ENCODE results near the gene TUT7.
"Not testable (repeated sequence)": the region's sequence is repeated elsewhere in the genome, so short reads cannot be mapped to it uniquely, and the experiment has no call there.

TUT7 gene

GRCh38 chr9:86301686-86302085 lies 52.5 kb downstream of the TUT7 start:
- peak overlapping the region; percentile 64 for H3K27ac Mint-ChIP-seq
- peaks cover 15% of the 10 kb centered on the region for H3K36me3 Mint-ChIP-seq
- H3K4me3 Mint-ChIP-seq, result no peak overlapping the region

GRCh38 chr9:86300701-86301100 lies 53.5 kb downstream of the TUT7 start:
- Mint-ChIP-seq H3K36me3 (peaks cover 11% of the 10 kb centered on the region), H3K27ac (peak overlapping the region; percentile 66), H3K4me1 (ENCODE audit: low read depth) (peaks cover 27% of the 10 kb centered on the region), H3K9me3 (ENCODE audit: low read depth) (no peaks in the 10 kb centered on the region), H3K27me3 (no peaks in the 10 kb centered on the region), H3K4me3 (no peak overlapping the region)

More at GRCh38 chr9:86301686-86302085, 52.5 kb downstream of the TUT7 start:
- H3K4me1 Mint-ChIP-seq (ENCODE audit: low read depth), result peaks cover 29% of the 10 kb centered on the region
- no peaks in the 10 kb centered on the region for H3K27me3 Mint-ChIP-seq
- H3K9me3 Mint-ChIP-seq (ENCODE audit: low read depth), result no peaks in the 10 kb centered on the region

GRCh38 chr9:86298873-86299272 lies 55.3 kb downstream of the TUT7 start:
- Mint-ChIP-seq H3K27me3 (no peaks in the 10 kb centered on the region), H3K36me3 (peaks cover 11% of the 10 kb centered on the region), H3K27ac (peak overlapping the region; percentile 34), H3K4me3 (no peak overlapping the region), H3K4me1 (ENCODE audit: low read depth) (peaks cover 15% of the 10 kb centered on the region), H3K9me3 (ENCODE audit: low read depth) (no peaks in the 10 kb centered on the region)

GRCh38 chr9:86290341-86290740 lies 63.9 kb downstream of the TUT7 start:
- H3K27ac Mint-ChIP-seq; H3K36me3 Mint-ChIP-seq; H3K27me3 Mint-ChIP-seq; H3K4me3 Mint-ChIP-seq; H3K4me1 Mint-ChIP-seq (ENCODE audit: low read depth); H3K9me3 Mint-ChIP-seq (ENCODE audit: low read depth): not testable (repeated sequence)

- peaks cover 8% of the 10 kb centered on the region for H3K4me1 Mint-ChIP-seq (ENCODE audit: low read depth)
- H3K27ac Mint-ChIP-seq, result peak overlapping the region; percentile 9
- no peaks in the 10 kb centered on the region for H3K36me3 Mint-ChIP-seq
- no peak overlapping the region for H3K4me3 Mint-ChIP-seq
- H3K27me3 Mint-ChIP-seq, result no peaks in the 10 kb centered on the region
- no peaks in the 10 kb centered on the region for H3K9me3 Mint-ChIP-seq (ENCODE audit: low read depth)
These were observed 65.6 kb downstream of the TUT7 start for GRCh38 chr9:86288499-86289198.

- Mint-ChIP-seq H3K4me3 (no peak overlapping the region), H3K36me3 (no peaks in the 10 kb centered on the region), H3K9me3 (ENCODE audit: low read depth) (no peaks in the 10 kb centered on the region), H3K27ac (peak overlapping the region; percentile 41), H3K4me1 (ENCODE audit: low read depth) (peaks cover 17% of the 10 kb centered on the region), H3K27me3 (no peaks in the 10 kb centered on the region)
These were observed 67.2 kb downstream of the TUT7 start for GRCh38 chr9:86287013-86287412.

- H3K4me3 Mint-ChIP-seq, result no peak overlapping the region
- H3K36me3 Mint-ChIP-seq, result no peaks in the 10 kb centered on the region
- peak overlapping the region; percentile 41 for H3K27ac Mint-ChIP-seq
- no peaks in the 10 kb centered on the region for H3K27me3 Mint-ChIP-seq
- peaks cover 21% of the 10 kb centered on the region for H3K4me1 Mint-ChIP-seq (ENCODE audit: low read depth)
- no peaks in the 10 kb centered on the region for H3K9me3 Mint-ChIP-seq (ENCODE audit: low read depth)
These were observed 67.9 kb downstream of the TUT7 start for GRCh38 chr9:86286278-86286677.

GRCh38 chr9:86285261-86285660 lies 68.9 kb downstream of the TUT7 start:
- Mint-ChIP-seq H3K4me3 (no peak overlapping the region), H3K36me3 (no peaks in the 10 kb centered on the region), H3K27me3 (no peaks in the 10 kb centered on the region), H3K4me1 (ENCODE audit: low read depth) (peaks cover 28% of the 10 kb centered on the region), H3K9me3 (ENCODE audit: low read depth) (no peaks in the 10 kb centered on the region), H3K27ac (peak overlapping the region; percentile 51)

GRCh38 chr9:86282979-86283535 lies 71.2 kb downstream of the TUT7 start:
- Mint-ChIP-seq H3K27me3 (no peaks in the 10 kb centered on the region), H3K36me3 (peaks cover 6% of the 10 kb centered on the region), H3K4me1 (ENCODE audit: low read depth) (peaks cover 45% of the 10 kb centered on the region), H3K4me3 (peak overlapping the region; percentile 97), H3K9me3 (ENCODE audit: low read depth) (no peaks in the 10 kb centered on the region), H3K27ac (peak overlapping the region; percentile 99)

- Mint-ChIP-seq H3K4me1 (ENCODE audit: low read depth) (peaks cover 52% of the 10 kb centered on the region), H3K27me3 (no peaks in the 10 kb centered on the region), H3K36me3 (peaks cover 6% of the 10 kb centered on the region), H3K27ac (peak within 1 kb of the TSS; percentile 99), H3K9me3 (ENCODE audit: low read depth) (no peaks in the 10 kb centered on the region), H3K4me3 (peak within 1 kb of the TSS; percentile 97)
These were observed 71.9 kb downstream of the TUT7 start, which contains the start of gene ISCA1 for GRCh38 chr9:86282077-86282978. ISCA1 (minus strand) TSS chr9:86282538; CDS start chr9:86282458, 80 bp downstream.

- Mint-ChIP-seq H3K4me1 (ENCODE audit: low read depth) (peaks cover 53% of the 10 kb centered on the region), H3K4me3 (peak overlapping the region; percentile 97), H3K27me3 (no peaks in the 10 kb centered on the region), H3K9me3 (ENCODE audit: low read depth) (no peaks in the 10 kb centered on the region), H3K36me3 (peaks cover 6% of the 10 kb centered on the region), H3K27ac (peak overlapping the region; percentile 99)
These were observed 72.6 kb downstream of the TUT7 start for GRCh38 chr9:86281593-86282076.

- H3K27ac Mint-ChIP-seq, result no peak overlapping the region
- no peaks in the 10 kb centered on the region for H3K9me3 Mint-ChIP-seq (ENCODE audit: low read depth)
- peak overlapping the region; percentile 97 for H3K4me3 Mint-ChIP-seq
- H3K4me1 Mint-ChIP-seq (ENCODE audit: low read depth), result peaks cover 56% of the 10 kb centered on the region
- H3K27me3 Mint-ChIP-seq, result no peaks in the 10 kb centered on the region
- H3K36me3 Mint-ChIP-seq, result peaks cover 6% of the 10 kb centered on the region
These were observed 73.6 kb downstream of the TUT7 start for GRCh38 chr9:86280580-86280979.

GRCh38 chr9:86279839-86280238 lies 74.4 kb downstream of the TUT7 start:
- Mint-ChIP-seq H3K4me1 (ENCODE audit: low read depth) (peaks cover 58% of the 10 kb centered on the region), H3K27ac (peak overlapping the region; percentile 36), H3K27me3 (no peaks in the 10 kb centered on the region), H3K36me3 (peaks cover 6% of the 10 kb centered on the region), H3K4me3 (peak overlapping the region; percentile 77), H3K9me3 (ENCODE audit: low read depth) (no peaks in the 10 kb centered on the region)

- Mint-ChIP-seq H3K36me3 (peaks cover 15% of the 10 kb centered on the region), H3K27me3 (no peaks in the 10 kb centered on the region), H3K9me3 (ENCODE audit: low read depth) (no peaks in the 10 kb centered on the region), H3K27ac (no peak overlapping the region), H3K4me3 (no peak overlapping the region), H3K4me1 (ENCODE audit: low read depth) (peaks cover 50% of the 10 kb centered on the region)
These were observed 77.1 kb downstream of the TUT7 start for GRCh38 chr9:86277072-86277471.

- H3K4me1 Mint-ChIP-seq (ENCODE audit: low read depth), result peaks cover 44% of the 10 kb centered on the region
These were observed 78.2 kb downstream of the TUT7 start for GRCh38 chr9:86275962-86276361.

More at GRCh38 chr9:86275962-86276361, 78.2 kb downstream of the TUT7 start:
- Mint-ChIP-seq H3K4me3 (no peak overlapping the region), H3K9me3 (ENCODE audit: low read depth) (no peaks in the 10 kb centered on the region), H3K27me3 (no peaks in the 10 kb centered on the region), H3K36me3 (peaks cover 23% of the 10 kb centered on the region), H3K27ac (no peak overlapping the region)

All from activated naive CD8-positive, alpha-beta T cell (primary cell).